HEK293 (cell line): ENCODE results near the gene HIP1.

Experiments used
- CTCF ChIA-PET: fragments of 350-600 bp; formaldehyde crosslinking; extraction: SDS; loops from one replicate; lab custom pipeline; 2021; ENCODE audit warnings: antibody characterized with exemption; lab: Yijun Ruan, JAX
- POLR2A ChIA-PET: fragments of 300-600 bp; formaldehyde crosslinking; extraction: SDS; loops from one replicate; lab custom pipeline; 2020; ENCODE audit warnings: antibody characterized with exemption, inconsistent platforms; lab: Yijun Ruan, JAX
- H3K27ac ChIP-seq: fragments of 200-500 bp; sonication (Bioruptor generic); 2 replicates; pipeline ENCODE4 v1.5.1; 2014; ENCODE audit warnings: low read depth, low read length, control low read depth, inconsistent platforms; ENCODE audit errors: extremely low read depth
- H3K36me3 ChIP-seq, 2 experiments: fragments of 200-500 bp in 1 of 2; sonication (Bioruptor generic) in 1 of 2; 1 replicate in 1 of 2; 2 replicates in 1 of 2; pipeline ENCODE4 v1.5.1; 2014 to 2017; ENCODE audit warnings: inconsistent platforms in 2 of 2, low read length in 2 of 2; ENCODE audit not compliant: control insufficient read depth in 2 of 2, insufficient read depth in 1 of 2
- H3K4me1 ChIP-seq: fragments of 200-500 bp; sonication (Bioruptor generic); 2 replicates; pipeline ENCODE4 v1.5.1; 2014; ENCODE audit warnings: mild to moderate bottlenecking, low read length, inconsistent platforms; ENCODE audit not compliant: control insufficient read depth, insufficient read depth
- H3K4me3 ChIP-seq: 2 replicates; pipeline ENCODE4 v1.5.1; 2011; ENCODE audit warnings: low read depth, mild to moderate bottlenecking, control low read depth, low read length, moderate library complexity
- H3K9me3 ChIP-seq: fragments of 200-500 bp; sonication (Bioruptor generic); 2 replicates; pipeline ENCODE4 v1.5.1; 2014; ENCODE audit warnings: low read depth, low read length, inconsistent platforms; ENCODE audit not compliant: control insufficient read depth, insufficient read depth
- GLI4 ChIP-seq: fragments of 450-650 bp; formaldehyde crosslinking; IDR thresholded peaks from 2 replicates; pipeline ENCODE4 v1.5.1; 2016; ENCODE audit warnings: missing biosample characterization, missing genetic modification characterization
- OSR2 ChIP-seq: fragments of 450-650 bp; formaldehyde crosslinking; IDR thresholded peaks from 2 replicates; pipeline ENCODE4 v1.5.1; 2016; ENCODE audit warnings: missing biosample characterization, missing genetic modification characterization
- SCRT2 ChIP-seq: fragments of 450-650 bp; formaldehyde crosslinking; IDR thresholded peaks from 2 replicates; pipeline ENCODE4 v1.5.1; 2016; ENCODE audit warnings: missing biosample characterization, missing genetic modification characterization
- TRIM28 ChIP-seq: IDR thresholded peaks from 2 replicates; pipeline ENCODE4 v1.6.1; 2011; ENCODE audit warnings: low read length, control low read depth, borderline replicate concordance
- ZEB2 ChIP-seq: fragments of 450-650 bp; formaldehyde crosslinking; IDR thresholded peaks from 2 replicates; pipeline ENCODE4 v1.5.1; 2016; ENCODE audit warnings: missing biosample characterization, missing genetic modification characterization
- ZNF140 ChIP-seq: fragments of 450-650 bp; formaldehyde crosslinking; IDR thresholded peaks from 2 replicates; pipeline ENCODE4 v1.5.1; 2016; ENCODE audit warnings: missing biosample characterization, missing genetic modification characterization
- ZNF202 ChIP-seq: fragments of 450-650 bp; formaldehyde crosslinking; IDR thresholded peaks from 2 replicates; pipeline ENCODE4 v1.5.1; 2016; ENCODE audit warnings: missing biosample characterization, missing genetic modification characterization, borderline replicate concordance
- ZNF239 ChIP-seq: fragments of 450-650 bp; formaldehyde crosslinking; IDR thresholded peaks from 2 replicates; pipeline ENCODE4 v1.5.1; 2016; ENCODE audit warnings: missing biosample characterization, missing genetic modification characterization
- ZNF473 ChIP-seq: fragments of 450-650 bp; formaldehyde crosslinking; IDR thresholded peaks from 2 replicates; pipeline ENCODE4 v1.5.1; 2017; ENCODE audit warnings: missing biosample characterization, missing genetic modification characterization
- TF ChIP-seq, protein P1 (sequence below): fragments of 450-650 bp; formaldehyde crosslinking; IDR thresholded peaks from 2 replicates; pipeline ENCODE4 v1.5.1; 2016; ENCODE audit warnings: missing biosample characterization, missing genetic modification characterization
- TF ChIP-seq, protein P2 (sequence below): fragments of 450-650 bp; formaldehyde crosslinking; IDR thresholded peaks from 2 replicates; pipeline ENCODE4 v1.5.1; 2016; ENCODE audit warnings: missing biosample characterization, missing genetic modification characterization
- TF ChIP-seq, protein P3 (sequence below): fragments of 450-650 bp; formaldehyde crosslinking; IDR thresholded peaks from 2 replicates; pipeline ENCODE4 v1.5.1; 2016; ENCODE audit warnings: missing biosample characterization, missing genetic modification characterization
- TF ChIP-seq, protein P4 (sequence below): fragments of 450-650 bp; formaldehyde crosslinking; IDR thresholded peaks from 2 replicates; pipeline ENCODE4 v1.5.0; 2017; ENCODE audit warnings: missing biosample characterization, missing genetic modification characterization, borderline replicate concordance
- TF ChIP-seq, protein P5 (sequence below): fragments of 450-650 bp; formaldehyde crosslinking; IDR thresholded peaks from 2 replicates; pipeline ENCODE4 v1.5.1; 2016; ENCODE audit warnings: missing biosample characterization, missing genetic modification characterization, borderline replicate concordance
- TF ChIP-seq, protein P6 (sequence below): fragments of 450-650 bp; formaldehyde crosslinking; IDR thresholded peaks from 2 replicates; pipeline ENCODE4 v1.5.1; 2016; ENCODE audit warnings: missing biosample characterization, missing genetic modification characterization

The HIP1 gene

DNA sequence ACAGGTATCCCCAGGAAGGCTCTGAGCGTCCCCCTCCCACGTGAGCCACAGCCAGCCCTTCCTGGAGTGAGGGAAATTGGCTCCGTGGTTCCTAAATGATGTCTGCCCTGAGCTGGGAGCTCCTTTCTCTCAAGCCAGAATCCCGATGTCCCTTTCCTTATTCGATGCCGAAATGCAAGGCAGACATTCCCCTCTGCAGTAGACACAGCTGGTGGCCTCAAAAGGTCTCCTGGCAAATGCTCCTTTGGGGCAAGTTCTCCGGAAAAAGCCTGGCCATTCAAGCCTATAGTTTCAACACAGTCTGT, 98.9 kb downstream of the HIP1 start:
- no peak overlapping the region; the same call in 1 of the 2 replicates for H3K27ac ChIP-seq
- no peak for TF ChIP-seq ZNF202 (tag by site-specific recombination)
- TF ChIP-seq, protein P1, sequence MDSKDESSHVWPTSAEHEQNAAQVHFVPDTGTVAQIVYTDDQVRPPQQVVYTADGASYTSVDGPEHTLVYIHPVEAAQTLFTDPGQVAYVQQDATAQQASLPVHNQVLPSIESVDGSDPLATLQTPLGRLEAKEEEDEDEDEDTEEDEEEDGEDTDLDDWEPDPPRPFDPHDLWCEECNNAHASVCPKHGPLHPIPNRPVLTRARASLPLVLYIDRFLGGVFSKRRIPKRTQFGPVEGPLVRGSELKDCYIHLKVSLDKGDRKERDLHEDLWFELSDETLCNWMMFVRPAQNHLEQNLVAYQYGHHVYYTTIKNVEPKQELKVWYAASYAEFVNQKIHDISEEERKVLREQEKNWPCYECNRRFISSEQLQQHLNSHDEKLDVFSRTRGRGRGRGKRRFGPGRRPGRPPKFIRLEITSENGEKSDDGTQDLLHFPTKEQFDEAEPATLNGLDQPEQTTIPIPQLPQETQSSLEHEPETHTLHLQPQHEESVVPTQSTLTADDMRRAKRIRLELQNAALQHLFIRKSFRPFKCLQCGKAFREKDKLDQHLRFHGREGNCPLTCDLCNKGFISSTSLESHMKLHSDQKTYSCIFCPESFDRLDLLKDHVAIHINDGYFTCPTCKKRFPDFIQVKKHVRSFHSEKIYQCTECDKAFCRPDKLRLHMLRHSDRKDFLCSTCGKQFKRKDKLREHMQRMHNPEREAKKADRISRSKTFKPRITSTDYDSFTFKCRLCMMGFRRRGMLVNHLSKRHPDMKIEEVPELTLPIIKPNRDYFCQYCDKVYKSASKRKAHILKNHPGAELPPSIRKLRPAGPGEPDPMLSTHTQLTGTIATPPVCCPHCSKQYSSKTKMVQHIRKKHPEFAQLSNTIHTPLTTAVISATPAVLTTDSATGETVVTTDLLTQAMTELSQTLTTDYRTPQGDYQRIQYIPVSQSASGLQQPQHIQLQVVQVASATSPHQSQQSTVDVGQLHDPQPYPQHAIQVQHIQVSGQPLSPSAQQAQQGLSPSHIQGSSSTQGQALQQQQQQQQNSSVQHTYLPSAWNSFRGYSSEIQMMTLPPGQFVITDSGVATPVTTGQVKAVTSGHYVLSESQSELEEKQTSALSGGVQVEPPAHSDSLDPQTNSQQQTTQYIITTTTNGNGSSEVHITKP (tag by site-specific recombination) = peak; percentile 32; the same call in 1 of the 2 replicates
- no peaks in the 10 kb centered on the region for H3K36me3 ChIP-seq
- H3K9me3 ChIP-seq = no peaks in the 10 kb centered on the region
- CTCF ChIA-PET = no interaction called here
- POLR2A ChIA-PET = no interaction called here
- peak overlapping the region; percentile 64 for H3K4me3 ChIP-seq
- H3K4me1 ChIP-seq = no peaks in the 10 kb centered on the region

DNA sequence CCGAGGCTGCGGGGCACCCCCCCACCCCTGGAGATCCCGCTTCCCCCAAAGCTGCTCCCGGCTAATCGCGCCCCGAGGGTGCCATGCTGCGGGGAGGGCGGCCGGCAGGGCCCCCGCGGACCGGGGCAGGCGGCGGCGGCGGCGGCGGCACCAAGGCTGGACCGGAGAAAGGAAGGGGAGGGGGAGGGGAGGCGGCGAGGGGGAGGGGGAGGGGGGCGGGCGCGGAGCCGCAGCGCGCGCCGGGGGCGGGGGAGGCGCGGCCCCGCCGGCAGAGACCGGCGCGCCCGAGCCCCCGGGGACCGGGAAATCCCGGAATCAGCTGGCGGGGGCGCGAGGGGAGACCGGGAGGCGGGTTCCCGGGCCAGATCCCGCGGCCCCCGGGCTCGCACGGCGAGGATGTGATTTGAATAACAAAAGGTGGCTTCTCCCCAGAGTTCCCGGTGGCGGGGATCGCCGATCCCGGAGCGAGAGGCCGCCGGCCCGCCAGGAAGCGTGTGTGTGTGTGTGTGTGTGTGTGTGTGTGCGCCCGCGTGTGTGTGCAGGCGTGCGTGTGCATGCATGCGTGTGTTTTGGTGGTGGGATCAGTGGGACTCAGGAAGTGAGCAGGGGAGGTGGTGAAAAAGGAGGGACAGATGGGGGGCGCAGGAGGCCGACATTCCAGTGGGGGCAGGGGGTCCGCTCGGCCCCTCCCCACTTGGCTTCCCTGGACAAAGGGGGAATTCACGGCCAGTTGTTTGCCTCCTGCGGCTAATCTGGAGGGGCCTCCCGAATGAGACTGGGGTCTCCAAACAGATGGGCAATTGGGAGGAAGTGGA, 99.5 kb downstream of the HIP1 start:
- ChIA-PET POLR2A (no interaction called here), CTCF (no interaction called here)
- Histone ChIP-seq H3K27ac (peak overlapping the region; percentile 66; the same call in 1 of the 2 replicates), H3K4me3 (peak overlapping the region; percentile 64), H3K36me3 (no peaks in the 10 kb centered on the region), H3K4me1 (no peaks in the 10 kb centered on the region), H3K9me3 (no peaks in the 10 kb centered on the region)
- TF ChIP-seq SCRT2 (tag by site-specific recombination) (peak; percentile 97), ZNF239 (tag by site-specific recombination) (no peak), OSR2 (tag by site-specific recombination) (no peak), ZNF140 (tag by site-specific recombination) (no peak), GLI4 (tag by site-specific recombination) (peak; percentile 84; the same call in 1 of the 2 replicates), ZEB2 (peak; percentile 84), ZNF473 (tag by site-specific recombination) (0 out of 2 replicates have a peak, but pooled peaks have one; percentile 72), TRIM28 (no peak), ZNF202 (tag by site-specific recombination) (no peak)
- TF ChIP-seq, protein P2, sequence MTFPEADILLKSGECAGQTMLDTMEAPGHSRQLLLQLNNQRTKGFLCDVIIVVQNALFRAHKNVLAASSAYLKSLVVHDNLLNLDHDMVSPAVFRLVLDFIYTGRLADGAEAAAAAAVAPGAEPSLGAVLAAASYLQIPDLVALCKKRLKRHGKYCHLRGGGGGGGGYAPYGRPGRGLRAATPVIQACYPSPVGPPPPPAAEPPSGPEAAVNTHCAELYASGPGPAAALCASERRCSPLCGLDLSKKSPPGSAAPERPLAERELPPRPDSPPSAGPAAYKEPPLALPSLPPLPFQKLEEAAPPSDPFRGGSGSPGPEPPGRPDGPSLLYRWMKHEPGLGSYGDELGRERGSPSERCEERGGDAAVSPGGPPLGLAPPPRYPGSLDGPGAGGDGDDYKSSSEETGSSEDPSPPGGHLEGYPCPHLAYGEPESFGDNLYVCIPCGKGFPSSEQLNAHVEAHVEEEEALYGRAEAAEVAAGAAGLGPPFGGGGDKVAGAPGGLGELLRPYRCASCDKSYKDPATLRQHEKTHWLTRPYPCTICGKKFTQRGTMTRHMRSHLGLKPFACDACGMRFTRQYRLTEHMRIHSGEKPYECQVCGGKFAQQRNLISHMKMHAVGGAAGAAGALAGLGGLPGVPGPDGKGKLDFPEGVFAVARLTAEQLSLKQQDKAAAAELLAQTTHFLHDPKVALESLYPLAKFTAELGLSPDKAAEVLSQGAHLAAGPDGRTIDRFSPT (tag by site-specific recombination) = no peak
- TF ChIP-seq, protein P3, sequence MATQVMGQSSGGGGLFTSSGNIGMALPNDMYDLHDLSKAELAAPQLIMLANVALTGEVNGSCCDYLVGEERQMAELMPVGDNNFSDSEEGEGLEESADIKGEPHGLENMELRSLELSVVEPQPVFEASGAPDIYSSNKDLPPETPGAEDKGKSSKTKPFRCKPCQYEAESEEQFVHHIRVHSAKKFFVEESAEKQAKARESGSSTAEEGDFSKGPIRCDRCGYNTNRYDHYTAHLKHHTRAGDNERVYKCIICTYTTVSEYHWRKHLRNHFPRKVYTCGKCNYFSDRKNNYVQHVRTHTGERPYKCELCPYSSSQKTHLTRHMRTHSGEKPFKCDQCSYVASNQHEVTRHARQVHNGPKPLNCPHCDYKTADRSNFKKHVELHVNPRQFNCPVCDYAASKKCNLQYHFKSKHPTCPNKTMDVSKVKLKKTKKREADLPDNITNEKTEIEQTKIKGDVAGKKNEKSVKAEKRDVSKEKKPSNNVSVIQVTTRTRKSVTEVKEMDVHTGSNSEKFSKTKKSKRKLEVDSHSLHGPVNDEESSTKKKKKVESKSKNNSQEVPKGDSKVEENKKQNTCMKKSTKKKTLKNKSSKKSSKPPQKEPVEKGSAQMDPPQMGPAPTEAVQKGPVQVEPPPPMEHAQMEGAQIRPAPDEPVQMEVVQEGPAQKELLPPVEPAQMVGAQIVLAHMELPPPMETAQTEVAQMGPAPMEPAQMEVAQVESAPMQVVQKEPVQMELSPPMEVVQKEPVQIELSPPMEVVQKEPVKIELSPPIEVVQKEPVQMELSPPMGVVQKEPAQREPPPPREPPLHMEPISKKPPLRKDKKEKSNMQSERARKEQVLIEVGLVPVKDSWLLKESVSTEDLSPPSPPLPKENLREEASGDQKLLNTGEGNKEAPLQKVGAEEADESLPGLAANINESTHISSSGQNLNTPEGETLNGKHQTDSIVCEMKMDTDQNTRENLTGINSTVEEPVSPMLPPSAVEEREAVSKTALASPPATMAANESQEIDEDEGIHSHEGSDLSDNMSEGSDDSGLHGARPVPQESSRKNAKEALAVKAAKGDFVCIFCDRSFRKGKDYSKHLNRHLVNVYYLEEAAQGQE (tag by site-specific recombination) = 0 out of 2 replicates have a peak, but pooled peaks have one; percentile 41
- TF ChIP-seq, protein P4, sequence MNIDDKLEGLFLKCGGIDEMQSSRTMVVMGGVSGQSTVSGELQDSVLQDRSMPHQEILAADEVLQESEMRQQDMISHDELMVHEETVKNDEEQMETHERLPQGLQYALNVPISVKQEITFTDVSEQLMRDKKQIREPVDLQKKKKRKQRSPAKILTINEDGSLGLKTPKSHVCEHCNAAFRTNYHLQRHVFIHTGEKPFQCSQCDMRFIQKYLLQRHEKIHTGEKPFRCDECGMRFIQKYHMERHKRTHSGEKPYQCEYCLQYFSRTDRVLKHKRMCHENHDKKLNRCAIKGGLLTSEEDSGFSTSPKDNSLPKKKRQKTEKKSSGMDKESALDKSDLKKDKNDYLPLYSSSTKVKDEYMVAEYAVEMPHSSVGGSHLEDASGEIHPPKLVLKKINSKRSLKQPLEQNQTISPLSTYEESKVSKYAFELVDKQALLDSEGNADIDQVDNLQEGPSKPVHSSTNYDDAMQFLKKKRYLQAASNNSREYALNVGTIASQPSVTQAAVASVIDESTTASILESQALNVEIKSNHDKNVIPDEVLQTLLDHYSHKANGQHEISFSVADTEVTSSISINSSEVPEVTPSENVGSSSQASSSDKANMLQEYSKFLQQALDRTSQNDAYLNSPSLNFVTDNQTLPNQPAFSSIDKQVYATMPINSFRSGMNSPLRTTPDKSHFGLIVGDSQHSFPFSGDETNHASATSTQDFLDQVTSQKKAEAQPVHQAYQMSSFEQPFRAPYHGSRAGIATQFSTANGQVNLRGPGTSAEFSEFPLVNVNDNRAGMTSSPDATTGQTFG (tag by site-specific recombination) = no peak
- TF ChIP-seq, protein P5, sequence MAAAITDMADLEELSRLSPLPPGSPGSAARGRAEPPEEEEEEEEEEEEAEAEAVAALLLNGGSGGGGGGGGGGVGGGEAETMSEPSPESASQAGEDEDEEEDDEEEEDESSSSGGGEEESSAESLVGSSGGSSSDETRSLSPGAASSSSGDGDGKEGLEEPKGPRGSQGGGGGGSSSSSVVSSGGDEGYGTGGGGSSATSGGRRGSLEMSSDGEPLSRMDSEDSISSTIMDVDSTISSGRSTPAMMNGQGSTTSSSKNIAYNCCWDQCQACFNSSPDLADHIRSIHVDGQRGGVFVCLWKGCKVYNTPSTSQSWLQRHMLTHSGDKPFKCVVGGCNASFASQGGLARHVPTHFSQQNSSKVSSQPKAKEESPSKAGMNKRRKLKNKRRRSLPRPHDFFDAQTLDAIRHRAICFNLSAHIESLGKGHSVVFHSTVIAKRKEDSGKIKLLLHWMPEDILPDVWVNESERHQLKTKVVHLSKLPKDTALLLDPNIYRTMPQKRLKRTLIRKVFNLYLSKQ (tag by site-specific recombination) = no peak
- TF ChIP-seq, protein P6, sequence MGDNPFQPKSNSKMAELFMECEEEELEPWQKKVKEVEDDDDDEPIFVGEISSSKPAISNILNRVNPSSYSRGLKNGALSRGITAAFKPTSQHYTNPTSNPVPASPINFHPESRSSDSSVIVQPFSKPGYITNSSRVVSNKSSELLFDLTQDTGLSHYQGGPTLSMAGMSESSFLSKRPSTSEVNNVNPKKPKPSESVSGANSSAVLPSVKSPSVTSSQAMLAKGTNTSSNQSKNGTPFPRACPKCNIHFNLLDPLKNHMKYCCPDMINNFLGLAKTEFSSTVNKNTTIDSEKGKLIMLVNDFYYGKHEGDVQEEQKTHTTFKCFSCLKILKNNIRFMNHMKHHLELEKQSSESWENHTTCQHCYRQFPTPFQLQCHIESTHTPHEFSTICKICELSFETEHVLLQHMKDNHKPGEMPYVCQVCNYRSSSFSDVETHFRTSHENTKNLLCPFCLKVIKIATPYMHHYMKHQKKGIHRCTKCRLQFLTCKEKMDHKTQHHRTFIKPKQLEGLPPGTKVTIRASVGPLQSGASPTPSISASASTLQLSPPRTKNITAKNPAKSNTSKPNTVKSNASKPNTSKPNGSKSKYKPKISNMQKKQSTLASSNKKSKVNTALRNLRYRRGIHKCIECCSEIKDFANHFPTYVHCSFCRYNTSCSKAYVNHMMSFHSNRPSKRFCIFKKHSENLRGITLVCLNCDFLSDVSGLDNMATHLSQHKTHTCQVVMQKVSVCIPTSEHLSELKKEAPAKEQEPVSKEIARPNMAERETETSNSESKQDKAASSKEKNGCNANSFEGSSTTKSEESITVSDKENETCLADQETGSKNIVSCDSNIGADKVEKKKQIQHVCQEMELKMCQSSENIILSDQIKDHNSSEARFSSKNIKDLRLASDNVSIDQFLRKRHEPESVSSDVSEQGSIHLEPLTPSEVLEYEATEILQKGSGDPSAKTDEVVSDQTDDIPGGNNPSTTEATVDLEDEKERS (tag by site-specific recombination) = no peak
